CD4-positive, alpha-beta T cell (primary cell): Measurements from ENCODE around the gene SLMAP. TPM values are rescaled to one million over a fixed set of nuclear protein-coding genes. Genes with fewer than 3 reads are reported as not detected.
"Not testable (repeated sequence)": the region's sequence is repeated elsewhere in the genome, so short reads cannot be mapped to it uniquely, and the experiment has no call there.

Source experiments
- ATAC-seq: fragments of 200-7000 bp; cut with Tn5 transposase; one replicate; pipeline ENCODE4 v1.10.0; 2022; ENCODE audit warnings: mild to moderate bottlenecking; ENCODE audit not compliant: poor library complexity
- CTCF ChIA-PET: fragments of 350-600 bp; sonication (Branson Sonifier 250); formaldehyde crosslinking; loops from one replicate; lab custom pipeline; 2021; ENCODE audit warnings: antibody characterized with exemption, inconsistent platforms; lab: Charles Lee
- POLR2A ChIA-PET: fragments of 350-600 bp; sonication (Branson Sonifier 250); formaldehyde crosslinking; loops from one replicate; lab custom pipeline; 2021; ENCODE audit warnings: antibody characterized with exemption, inconsistent platforms; lab: Charles Lee
- DNase-seq, 14 experiments: peaks; one replicate each; pipeline ENCODE4 v3.0.0-alpha.2; 2013 to 2020; ENCODE audit warnings: mixed read lengths in 2 of 14
- H3K27ac ChIP-seq, 2 donors: one replicate each; pipeline versions ENCODE4 v1.5.1 to v1.7.0; 2013; ENCODE audit warnings: low read length in 2 of 2, low read depth in 1 of 2, mild to moderate bottlenecking in 1 of 2
- H3K27me3 ChIP-seq, 2 experiments: 1 replicate in 1 of 2; 2 replicates in 1 of 2; pipeline versions ENCODE4 v1.6.1 to v1.7.0; 2013; ENCODE audit warnings: low read length in 2 of 2, control low read depth in 1 of 2, mild to moderate bottlenecking in 1 of 2, moderate library complexity in 1 of 2; ENCODE audit not compliant: insufficient read depth in 2 of 2, control insufficient read depth in 1 of 2
- H3K36me3 ChIP-seq: one replicate; pipeline ENCODE4 v1.6.1; 2013; ENCODE audit warnings: low read length, control low read depth; ENCODE audit not compliant: insufficient read depth
- H3K4me1 ChIP-seq: one replicate; pipeline ENCODE4 v1.6.1; 2013; ENCODE audit warnings: low read length, control low read depth; ENCODE audit not compliant: insufficient read depth
- H3K4me3 ChIP-seq: one replicate; pipeline ENCODE4 v1.5.1; 2013; ENCODE audit warnings: mild to moderate bottlenecking, low read length, moderate library complexity
- H3K9me3 ChIP-seq, 2 experiments: 1 replicate in 1 of 2; 2 replicates in 1 of 2; pipeline versions ENCODE4 v1.6.1 to v1.7.0; 2013; ENCODE audit warnings: low read length in 2 of 2, mild to moderate bottlenecking in 2 of 2, control low read depth in 1 of 2, moderate library complexity in 1 of 2; ENCODE audit not compliant: control insufficient read depth in 1 of 2, insufficient read depth in 1 of 2
- H3K27ac Mint-ChIP-seq: one replicate; pipeline ENCODE4 v1.8.0; 2020; ENCODE audit warnings: mixed read lengths
- H3K27me3 Mint-ChIP-seq: one replicate; pipeline ENCODE4 v1.8.0; 2021; ENCODE audit warnings: mixed read lengths
- H3K36me3 Mint-ChIP-seq: one replicate; pipeline ENCODE4 v1.8.0; 2021; ENCODE audit warnings: low read depth, mixed read lengths
- H3K4me1 Mint-ChIP-seq: one replicate; pipeline ENCODE4 v1.8.0; 2021; ENCODE audit warnings: low read depth, mixed read lengths
- H3K4me3 Mint-ChIP-seq: one replicate; pipeline ENCODE4 v1.8.0; 2020; ENCODE audit warnings: mild to moderate bottlenecking, mixed read lengths
- H3K9me3 Mint-ChIP-seq: one replicate; pipeline ENCODE4 v1.8.0; 2020; ENCODE audit warnings: mixed read lengths
- CTCF ChIP-seq: fragments of 200-600 bp; IDR thresholded peaks from one replicate; pipeline ENCODE4 v1.8.0; 2022; ENCODE audit warnings: antibody characterized with exemption, mild to moderate bottlenecking
- intact Hi-C, 2 experiments: fragments of 100-400 bp; cut with DNase I in 1 of 2; cut with micrococcal nuclease in 1 of 2; formaldehyde crosslinking; loops; one replicate each; pipeline versions ENCODE4 v1.15.1 to v1.9.0; 2023 to 2025; cut with DNase I, micrococcal nuclease
- total RNA-seq, 174 experiments: library from RNA in 2 of 174; stranded (reverse) in 2 of 174; gene quantifications; one replicate each; pipeline ENCODE4 v1.2.3 and lab custom pipeline; 2021 to 2026

The SLMAP gene
- total RNA-seq, 2 experiments from 2014 or later: 51.3 to 52.2 TPM

GRCh38 chr3:57864853-57865252 lies 108.7 kb downstream of the SLMAP start:
- H3K4me3 ChIP-seq: no peak overlapping the region
- H3K27ac ChIP-seq: no peak overlapping the region
- intact Hi-C loops: no loop called here
- peaks cover 44% of the 10 kb centered on the region for H3K36me3 ChIP-seq
- ChIA-PET CTCF (no interaction called here), POLR2A (no interaction called here)
- Mint-ChIP-seq H3K27me3 (no peaks in the 10 kb centered on the region), H3K4me1 (no peaks in the 10 kb centered on the region), H3K36me3 (peaks cover 74% of the 10 kb centered on the region), H3K4me3 (no peak overlapping the region), H3K9me3 (no peaks in the 10 kb centered on the region), H3K27ac (no peak overlapping the region)
- DNase-seq (no peak), ATAC-seq (no peak)
- H3K9me3 ChIP-seq: no peaks in the 10 kb centered on the region
- H3K4me1 ChIP-seq: no peaks in the 10 kb centered on the region
- H3K27me3 ChIP-seq: no peaks in the 10 kb centered on the region
- no peak for TF ChIP-seq CTCF

GRCh38 chr3:57869110-57869509 lies 113.0 kb downstream of the SLMAP start:
- H3K4me3 Mint-ChIP-seq, ATAC-seq, H3K27me3 Mint-ChIP-seq, H3K9me3 ChIP-seq, H3K9me3 Mint-ChIP-seq, H3K4me1 Mint-ChIP-seq, DNase-seq, H3K27ac Mint-ChIP-seq, H3K4me3 ChIP-seq, H3K27ac ChIP-seq, H3K4me1 ChIP-seq, H3K27me3 ChIP-seq, intact Hi-C loops, CTCF ChIA-PET, POLR2A ChIA-PET: not testable (repeated sequence)
- H3K36me3 ChIP-seq: peaks cover 29% of the 10 kb centered on the region
- H3K36me3 Mint-ChIP-seq: peaks cover 60% of the 10 kb centered on the region

- no peaks in the 10 kb centered on the region for H3K27me3 Mint-ChIP-seq
- no peak for TF ChIP-seq CTCF
- no peak for DNase-seq
- no peaks in the 10 kb centered on the region for H3K4me1 Mint-ChIP-seq
- POLR2A ChIA-PET: no interaction called here
- H3K4me3 Mint-ChIP-seq: no peak overlapping the region
- intact Hi-C loops: no loop called here
- peaks cover 20% of the 10 kb centered on the region for H3K36me3 ChIP-seq
- CTCF ChIA-PET: no interaction called here
- no peaks in the 10 kb centered on the region for H3K4me1 ChIP-seq
- peaks cover 46% of the 10 kb centered on the region for H3K36me3 Mint-ChIP-seq
- H3K4me3 ChIP-seq: no peak overlapping the region
- no peaks in the 10 kb centered on the region for H3K9me3 ChIP-seq
- H3K27me3 ChIP-seq: no peaks in the 10 kb centered on the region
- no peak for ATAC-seq
- no peak overlapping the region for H3K27ac ChIP-seq
- no peaks in the 10 kb centered on the region for H3K9me3 Mint-ChIP-seq
- H3K27ac Mint-ChIP-seq: no peak overlapping the region
These were observed 116.5 kb downstream of the SLMAP start for GRCh38 chr3:57872606-57873005.

GRCh38 chr3:57876632-57877031 lies 120.5 kb downstream of the SLMAP start:
- Histone ChIP-seq H3K4me3 (no peak overlapping the region), H3K9me3 (no peaks in the 10 kb centered on the region), H3K4me1 (no peaks in the 10 kb centered on the region), H3K27me3 (no peaks in the 10 kb centered on the region), H3K36me3 (peaks cover 11% of the 10 kb centered on the region), H3K27ac (no peak overlapping the region)
- no peaks in the 10 kb centered on the region for H3K4me1 Mint-ChIP-seq
- no peak overlapping the region for H3K4me3 Mint-ChIP-seq
- intact Hi-C loops: no loop called here
- H3K27me3 Mint-ChIP-seq: no peaks in the 10 kb centered on the region
- H3K27ac Mint-ChIP-seq: no peak overlapping the region
- POLR2A ChIA-PET: no interaction called here
- no peaks in the 10 kb centered on the region for H3K9me3 Mint-ChIP-seq
- no peak for TF ChIP-seq CTCF
- no peak for ATAC-seq
- DNase-seq: no peak
- CTCF ChIA-PET: no interaction called here
- H3K36me3 Mint-ChIP-seq: peaks cover 38% of the 10 kb centered on the region
